NB4 (cell line): ENCODE results near the gene SOBP.

Experiments used
- CTCF ChIP-seq: IDR thresholded peaks from one replicate; pipeline ENCODE4 v1.5.1; 2012; ENCODE audit warnings: low read depth, low read length
- MAX ChIP-seq: IDR thresholded peaks from 2 replicates; pipeline ENCODE4 v1.6.1; 2011; ENCODE audit warnings: low read depth, low read length
- POLR2A ChIP-seq: IDR thresholded peaks from 2 replicates; pipeline ENCODE4 v1.6.1; 2011; ENCODE audit warnings: mild to moderate bottlenecking; ENCODE audit not compliant: insufficient read length; ENCODE audit errors: extremely low read depth

- TF ChIP-seq CTCF (no peak), POLR2A (no peak), MAX (no peak)
Observed at GRCh38 chr6:107536180-107536961, 46.5 kb downstream of the SOBP start.
